Measurements from ENCODE around the gene DHRS9.
"Not testable (repeated sequence)": the region's sequence is repeated elsewhere in the genome, so short reads cannot be mapped to it uniquely, and the experiment has no call there.

Gene DHRS9

DNA sequence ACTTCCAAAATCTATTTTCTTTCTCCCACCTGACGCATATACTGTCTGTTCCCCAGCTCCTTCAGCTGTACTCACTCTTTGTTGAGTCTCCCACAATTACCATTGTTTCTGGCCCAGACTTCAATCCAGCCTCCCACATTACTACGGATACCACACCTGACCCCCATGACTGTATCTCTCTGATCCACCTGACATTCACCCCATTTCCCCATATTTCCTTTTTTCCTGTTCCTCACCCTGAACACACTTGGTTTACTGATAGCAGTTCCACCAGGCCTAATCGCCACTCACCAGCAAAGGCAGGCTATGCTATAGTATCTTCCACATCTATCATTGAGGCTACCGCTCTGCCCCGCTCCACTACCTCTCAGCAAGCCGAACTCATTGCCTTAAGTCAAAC is 64.9 kb downstream of the DHRS9 start:
- not testable (repeated sequence) for H3K9me3 Mint-ChIP-seq; DNase-seq (ENCODE audit: low spot score in 2 of 2); H3K27me3 Mint-ChIP-seq; H3K27ac Mint-ChIP-seq (ENCODE audit: low read depth); H3K36me3 Mint-ChIP-seq (ENCODE audit: insufficient read depth); ATAC-seq (replicated peaks; ENCODE audit: extremely low read depth, poor library complexity, severe bottlenecking); H3K4me1 Mint-ChIP-seq; H3K4me3 Mint-ChIP-seq

GRCh38 chr2:169136428-169136827 is 67.1 kb downstream of the DHRS9 start:
- not testable (repeated sequence) for H3K27me3 Mint-ChIP-seq; H3K36me3 Mint-ChIP-seq (ENCODE audit: insufficient read depth); H3K4me3 Mint-ChIP-seq; DNase-seq (ENCODE audit: low spot score in 2 of 2); H3K9me3 Mint-ChIP-seq; H3K27ac Mint-ChIP-seq (ENCODE audit: low read depth); H3K4me1 Mint-ChIP-seq; ATAC-seq (replicated peaks; ENCODE audit: extremely low read depth, poor library complexity, severe bottlenecking)

GRCh38 chr2:169136885-169137534 is 67.6 kb downstream of the DHRS9 start:
- no peak for DNase-seq (ENCODE audit: low spot score in 2 of 2)
- Mint-ChIP-seq H3K27ac (ENCODE audit: low read depth) (no peak overlapping the region), H3K27me3 (no peaks in the 10 kb centered on the region), H3K4me3 (no peak overlapping the region), H3K4me1 (peaks cover 6% of the 10 kb centered on the region), H3K36me3 (ENCODE audit: insufficient read depth) (peaks cover under 1% of the 10 kb centered on the region), H3K9me3 (no peaks in the 10 kb centered on the region)
- ATAC-seq (replicated peaks; ENCODE audit: extremely low read depth, poor library complexity, severe bottlenecking): no peak

GRCh38 chr2:169137924-169138323 is 68.6 kb downstream of the DHRS9 start:
- no peaks in the 10 kb centered on the region for H3K9me3 Mint-ChIP-seq
- DNase-seq (ENCODE audit: low spot score in 2 of 2) (no peak), ATAC-seq (replicated peaks; ENCODE audit: extremely low read depth, poor library complexity, severe bottlenecking) (no peak)
- H3K36me3 Mint-ChIP-seq (ENCODE audit: insufficient read depth): no peaks in the 10 kb centered on the region
- no peak overlapping the region for H3K27ac Mint-ChIP-seq (ENCODE audit: low read depth)
- no peaks in the 10 kb centered on the region for H3K27me3 Mint-ChIP-seq
- peaks cover 6% of the 10 kb centered on the region for H3K4me1 Mint-ChIP-seq
- no peak overlapping the region for H3K4me3 Mint-ChIP-seq

- no peak for ATAC-seq (replicated peaks; ENCODE audit: extremely low read depth, poor library complexity, severe bottlenecking)
- DNase-seq (ENCODE audit: low spot score in 2 of 2): no peak
- peaks cover 6% of the 10 kb centered on the region for H3K4me1 Mint-ChIP-seq
- no peak overlapping the region for H3K27ac Mint-ChIP-seq (ENCODE audit: low read depth)
- H3K36me3 Mint-ChIP-seq (ENCODE audit: insufficient read depth): no peaks in the 10 kb centered on the region
- H3K9me3 Mint-ChIP-seq: no peaks in the 10 kb centered on the region
- H3K4me3 Mint-ChIP-seq: no peak overlapping the region
- no peaks in the 10 kb centered on the region for H3K27me3 Mint-ChIP-seq
Measured at GRCh38 chr2:169139145-169139544, 69.8 kb downstream of the DHRS9 start.

GRCh38 chr2:169139993-169140767 is 70.8 kb downstream of the DHRS9 start:
- no peak overlapping the region for H3K4me3 Mint-ChIP-seq
- no peak for DNase-seq (ENCODE audit: low spot score in 2 of 2)
- no peaks in the 10 kb centered on the region for H3K36me3 Mint-ChIP-seq (ENCODE audit: insufficient read depth)
- no peak overlapping the region for H3K27ac Mint-ChIP-seq (ENCODE audit: low read depth)
- H3K27me3 Mint-ChIP-seq: no peaks in the 10 kb centered on the region
- peaks cover 6% of the 10 kb centered on the region for H3K4me1 Mint-ChIP-seq
- ATAC-seq (replicated peaks; ENCODE audit: extremely low read depth, poor library complexity, severe bottlenecking): no peak
- H3K9me3 Mint-ChIP-seq: no peaks in the 10 kb centered on the region

GRCh38 chr2:169141713-169142352 is 72.5 kb downstream of the DHRS9 start:
- Mint-ChIP-seq H3K27ac (ENCODE audit: low read depth) (no peak overlapping the region), H3K9me3 (no peaks in the 10 kb centered on the region)

GRCh38 chr2:169143998-169144397 is 74.6 kb downstream of the DHRS9 start:
- Mint-ChIP-seq H3K9me3 (no peaks in the 10 kb centered on the region), H3K27me3 (no peaks in the 10 kb centered on the region), H3K27ac (ENCODE audit: low read depth) (no peak overlapping the region), H3K4me3 (no peak overlapping the region), H3K4me1 (no peaks in the 10 kb centered on the region), H3K36me3 (ENCODE audit: insufficient read depth) (peaks cover 2% of the 10 kb centered on the region)
- ATAC-seq (replicated peaks; ENCODE audit: extremely low read depth, poor library complexity, severe bottlenecking): no peak
- DNase-seq (ENCODE audit: low spot score in 2 of 2): no peak

More at GRCh38 chr2:169141713-169142352, 72.5 kb downstream of the DHRS9 start:
- Mint-ChIP-seq H3K4me3 (no peak overlapping the region), H3K27me3 (no peaks in the 10 kb centered on the region), H3K4me1 (peaks cover 6% of the 10 kb centered on the region), H3K36me3 (ENCODE audit: insufficient read depth) (no peaks in the 10 kb centered on the region)
- ATAC-seq (replicated peaks; ENCODE audit: extremely low read depth, poor library complexity, severe bottlenecking) (peak; percentile 32), DNase-seq (ENCODE audit: low spot score in 2 of 2) (peak; percentile 31 to 47)

Data from central memory CD8-positive, alpha-beta T cell (primary cell).